ENCODE data around the gene STARD13. TPM values are rescaled to one million over a fixed set of nuclear protein-coding genes. Genes with fewer than 3 reads are reported as not detected.

Gene STARD13
- total RNA-seq, 1 donor from 2014 or later: 37.6 TPM

GRCh38 chr13:33139184-33139583, 146.4 kb downstream of the STARD13 start:
- no peaks in the 10 kb centered on the region for H3K27me3 Mint-ChIP-seq (ENCODE audit: low read depth)
- H3K4me1 Mint-ChIP-seq (ENCODE audit: low read depth): peaks cover 54% of the 10 kb centered on the region
- TF ChIP-seq CTCF (IDR thresholded peaks at IDR 0.05): no peak
- no peak overlapping the region for H3K4me3 Mint-ChIP-seq (ENCODE audit: unreplicated experiment)
- peaks cover 23% of the 10 kb centered on the region for H3K36me3 Mint-ChIP-seq (ENCODE audit: low read depth)
- peak overlapping the region; percentile 84 for H3K27ac Mint-ChIP-seq (ENCODE audit: unreplicated experiment)
- H3K9me3 Mint-ChIP-seq (ENCODE audit: low read depth): no peaks in the 10 kb centered on the region
- no peak for DNase-seq (ENCODE audit: low spot score)

- Mint-ChIP-seq H3K27me3 (ENCODE audit: low read depth) (no peaks in the 10 kb centered on the region), H3K4me1 (ENCODE audit: low read depth) (peaks cover 62% of the 10 kb centered on the region), H3K9me3 (ENCODE audit: low read depth) (no peaks in the 10 kb centered on the region), H3K27ac (ENCODE audit: unreplicated experiment) (peak overlapping the region; percentile 84), H3K36me3 (ENCODE audit: low read depth) (peaks cover 19% of the 10 kb centered on the region), H3K4me3 (ENCODE audit: unreplicated experiment) (peak overlapping the region; percentile 40)
- peak; percentile 22 for TF ChIP-seq CTCF (IDR thresholded peaks at IDR 0.05)
- no peak for DNase-seq (ENCODE audit: low spot score)
These were observed 147.1 kb downstream of the STARD13 start for GRCh38 chr13:33138441-33138840.

- Mint-ChIP-seq H3K4me1 (ENCODE audit: low read depth) (peaks cover 69% of the 10 kb centered on the region), H3K27me3 (ENCODE audit: low read depth) (no peaks in the 10 kb centered on the region)
These were observed 147.8 kb downstream of the STARD13 start for GRCh38 chr13:33137721-33138120.

GRCh38 chr13:33135097-33135496, 150.5 kb downstream of the STARD13 start:
- Mint-ChIP-seq H3K27ac (ENCODE audit: unreplicated experiment) (no peak overlapping the region), H3K36me3 (ENCODE audit: low read depth) (peaks cover 19% of the 10 kb centered on the region), H3K9me3 (ENCODE audit: low read depth) (no peaks in the 10 kb centered on the region), H3K4me1 (ENCODE audit: low read depth) (peaks cover 64% of the 10 kb centered on the region), H3K4me3 (ENCODE audit: unreplicated experiment) (no peak overlapping the region), H3K27me3 (ENCODE audit: low read depth) (no peaks in the 10 kb centered on the region)
- TF ChIP-seq CTCF (IDR thresholded peaks at IDR 0.05): no peak
- no peak for DNase-seq (ENCODE audit: low spot score)

More at GRCh38 chr13:33137721-33138120, 147.8 kb downstream of the STARD13 start:
- H3K27ac Mint-ChIP-seq (ENCODE audit: unreplicated experiment): peak overlapping the region; percentile 84
- TF ChIP-seq CTCF (IDR thresholded peaks at IDR 0.05): no peak
- no peak overlapping the region for H3K4me3 Mint-ChIP-seq (ENCODE audit: unreplicated experiment)
- no peaks in the 10 kb centered on the region for H3K9me3 Mint-ChIP-seq (ENCODE audit: low read depth)
- DNase-seq (ENCODE audit: low spot score): no peak
- H3K36me3 Mint-ChIP-seq (ENCODE audit: low read depth): peaks cover 14% of the 10 kb centered on the region

DNA sequence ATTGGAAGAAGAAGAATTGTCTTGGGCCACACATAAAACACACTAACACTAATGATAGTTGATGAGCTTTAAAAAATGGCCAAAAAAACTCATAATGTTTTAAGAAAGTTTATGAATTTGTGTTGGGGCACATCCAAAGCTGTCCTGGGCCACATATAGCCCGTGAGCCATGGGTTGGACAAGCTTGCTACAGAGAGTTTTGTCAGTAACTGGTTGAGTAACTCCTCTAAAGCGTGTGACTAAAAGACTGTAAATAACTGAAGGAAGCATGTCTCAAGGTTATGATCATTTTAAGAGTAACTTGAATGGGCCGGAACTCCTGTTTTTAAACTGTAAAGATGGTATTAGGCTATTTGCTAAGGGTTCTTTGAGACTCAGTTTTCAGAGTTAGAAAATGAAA, 151.3 kb downstream of the STARD13 start:
- Mint-ChIP-seq H3K27ac (ENCODE audit: unreplicated experiment) (peak overlapping the region; percentile 58), H3K9me3 (ENCODE audit: low read depth) (no peaks in the 10 kb centered on the region), H3K36me3 (ENCODE audit: low read depth) (peaks cover 21% of the 10 kb centered on the region), H3K27me3 (ENCODE audit: low read depth) (no peaks in the 10 kb centered on the region), H3K4me1 (ENCODE audit: low read depth) (peaks cover 55% of the 10 kb centered on the region), H3K4me3 (ENCODE audit: unreplicated experiment) (no peak overlapping the region)
- DNase-seq (ENCODE audit: low spot score): no peak
- TF ChIP-seq CTCF (IDR thresholded peaks at IDR 0.05): no peak

Measured in chondrocyte (in vitro differentiated cells).